T-helper 22 cell (primary cell): ENCODE data around the gene TBC1D10A.
A peak's percentile ranks its signal among the peaks of the same experiment; 100 is the strongest.

Source experiments
- DNase-seq: peaks from one replicate; pipeline ENCODE4 v3.0.0-alpha.2; 2020; ENCODE audit warnings: low read depth

TBC1D10A gene

DNA sequence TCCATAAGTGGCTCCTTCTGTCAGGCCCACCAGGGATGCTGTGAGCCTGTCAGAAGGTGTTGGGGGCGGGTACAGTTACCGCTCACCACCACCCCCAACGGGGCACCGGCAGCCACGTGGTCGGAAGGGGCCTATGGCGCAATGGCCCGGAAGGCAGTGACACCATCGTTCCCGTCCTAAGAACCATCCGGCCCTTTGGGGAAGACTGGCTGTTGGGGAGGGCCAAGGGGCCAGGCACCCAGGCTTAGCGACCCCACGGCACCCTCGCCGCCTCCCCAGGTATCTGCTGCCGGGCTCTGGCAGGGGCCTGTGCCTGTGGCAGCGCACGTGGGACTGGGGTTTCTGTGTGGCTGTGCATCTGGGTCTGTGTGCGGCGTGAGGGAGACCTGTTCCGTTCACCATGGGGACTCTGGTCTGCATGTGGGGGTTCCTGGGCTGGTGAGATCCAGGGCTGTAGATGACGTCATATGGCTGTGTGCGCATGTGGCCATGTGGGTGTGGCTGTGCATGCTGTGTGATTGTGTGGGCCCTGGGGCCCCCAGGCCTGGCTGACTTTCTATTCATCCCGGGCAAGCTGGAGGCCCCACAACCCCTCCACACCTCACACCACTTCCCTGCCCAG is 60.8 kb downstream of the TBC1D10A start:
- DNase-seq: peak; percentile 78

DNA sequence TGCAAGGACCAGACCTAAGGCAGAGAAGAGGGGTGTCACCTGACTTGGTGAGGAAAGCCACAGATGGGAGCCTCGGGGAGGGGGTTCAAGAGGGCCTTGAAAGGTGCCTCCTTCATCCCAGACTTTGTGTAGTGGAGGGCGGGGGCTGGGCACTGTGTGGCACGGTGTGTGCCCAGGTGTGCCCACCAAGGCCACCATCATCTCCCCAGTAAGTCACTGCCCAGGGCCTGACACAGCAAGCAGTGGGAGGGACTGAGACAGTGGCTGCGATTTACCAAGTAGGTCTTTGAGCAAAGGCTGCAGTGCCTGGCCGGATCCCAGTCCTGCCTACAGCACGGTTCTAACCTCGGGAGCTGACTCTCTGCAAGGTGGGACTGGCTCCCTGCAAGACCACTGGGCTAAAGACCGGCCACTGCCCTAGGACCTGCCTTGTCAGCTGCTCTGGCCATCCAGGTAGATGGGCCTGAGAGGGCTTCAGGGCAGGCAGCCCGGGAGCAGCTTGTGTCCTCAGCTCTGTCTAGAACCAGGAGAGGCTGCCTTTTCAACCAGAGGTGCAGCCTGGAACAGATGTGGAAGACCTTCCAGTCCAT is 61.5 kb downstream of the TBC1D10A start:
- no peak for DNase-seq

- DNase-seq: no peak
These were observed 62.9 kb downstream of the TBC1D10A start for GRCh38 chr22:30263883-30264282.

DNA sequence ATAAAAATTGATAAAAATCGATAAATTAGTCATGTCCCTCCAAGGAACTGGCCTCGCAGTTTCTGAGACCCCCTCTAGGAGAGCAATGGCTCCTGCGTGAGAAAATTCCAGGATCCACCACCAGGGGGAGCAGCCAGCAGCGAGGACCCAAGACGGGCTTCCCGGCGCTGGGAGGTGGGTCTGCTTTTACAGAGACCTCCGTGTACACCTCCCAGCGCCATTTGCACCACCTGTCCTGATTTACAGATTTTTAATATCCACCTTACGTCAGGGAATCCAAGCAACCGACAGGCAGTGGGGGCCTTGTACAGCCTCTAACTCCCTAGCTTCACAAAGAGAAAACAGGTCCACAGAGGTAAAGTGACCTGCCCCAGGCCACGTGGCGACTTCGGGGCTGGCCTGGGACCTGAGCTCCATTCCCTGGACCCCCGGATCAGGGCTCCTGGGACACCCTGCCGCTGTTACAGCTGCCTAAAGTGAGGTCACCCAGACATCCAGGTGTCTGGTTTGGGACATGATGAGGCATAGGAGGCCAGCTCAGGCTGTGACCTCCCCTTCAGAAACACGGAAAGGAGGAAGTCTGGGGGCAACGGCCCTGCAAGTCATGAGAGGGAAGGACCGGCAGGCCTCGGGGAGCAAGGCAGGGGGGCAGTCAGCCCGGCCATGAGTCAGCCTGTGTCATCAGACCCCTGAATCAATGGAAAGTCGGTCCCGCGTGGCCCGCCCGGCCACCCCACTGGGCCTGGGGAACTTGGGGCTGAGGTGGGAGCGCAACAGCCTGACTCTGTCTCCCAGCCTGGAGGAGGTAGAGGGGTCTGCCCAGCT is 63.6 kb downstream of the TBC1D10A start:
- DNase-seq: peak; percentile 48

DNA sequence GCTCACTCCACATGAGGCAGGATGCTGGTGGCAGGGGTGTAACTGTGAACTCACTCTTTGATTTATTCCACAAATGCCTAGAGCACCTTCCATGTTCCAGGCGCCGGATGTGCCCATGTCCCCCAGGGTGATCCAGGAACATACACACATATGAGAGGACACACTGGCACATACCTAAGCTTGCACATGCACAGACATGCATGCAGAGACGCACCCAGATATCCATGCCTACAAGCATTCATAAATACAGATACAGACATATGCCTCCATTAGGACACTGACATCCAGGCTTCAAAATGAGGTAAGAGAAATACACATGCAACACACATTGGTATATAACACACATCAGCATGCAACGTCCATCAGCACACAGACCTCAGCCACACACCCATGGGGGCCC is 64.6 kb downstream of the TBC1D10A start:
- no peak for DNase-seq

GRCh38 chr22:30261134-30261533 is 65.6 kb downstream of the TBC1D10A start:
- DNase-seq: no peak

- DNase-seq: no peak
These were observed 66.1 kb downstream of the TBC1D10A start for GRCh38 chr22:30260682-30261081.

- DNase-seq: no peak
These were observed 66.5 kb downstream of the TBC1D10A start for GRCh38 chr22:30260276-30260675.

DNA sequence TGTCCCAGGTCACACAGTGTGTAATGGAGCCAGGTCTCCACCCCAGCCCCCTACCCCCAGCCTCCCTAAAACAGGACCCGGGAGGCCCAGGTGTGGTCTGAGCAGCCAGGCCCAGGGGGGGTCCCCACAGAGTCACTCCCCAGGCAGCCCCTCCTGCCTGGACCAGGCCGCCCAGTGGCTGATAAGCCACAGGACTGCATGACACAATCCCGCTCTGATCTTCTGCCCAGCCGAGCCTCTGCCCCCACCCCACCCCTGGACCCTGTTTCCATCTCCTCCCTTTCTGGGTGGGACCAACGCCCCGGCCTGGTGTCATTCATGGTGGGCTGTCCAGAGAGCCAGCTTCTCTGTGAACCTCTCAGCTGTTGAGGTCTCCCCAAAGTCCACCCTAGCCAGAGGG is 72.4 kb downstream of the TBC1D10A start:
- DNase-seq: no peak

DNA sequence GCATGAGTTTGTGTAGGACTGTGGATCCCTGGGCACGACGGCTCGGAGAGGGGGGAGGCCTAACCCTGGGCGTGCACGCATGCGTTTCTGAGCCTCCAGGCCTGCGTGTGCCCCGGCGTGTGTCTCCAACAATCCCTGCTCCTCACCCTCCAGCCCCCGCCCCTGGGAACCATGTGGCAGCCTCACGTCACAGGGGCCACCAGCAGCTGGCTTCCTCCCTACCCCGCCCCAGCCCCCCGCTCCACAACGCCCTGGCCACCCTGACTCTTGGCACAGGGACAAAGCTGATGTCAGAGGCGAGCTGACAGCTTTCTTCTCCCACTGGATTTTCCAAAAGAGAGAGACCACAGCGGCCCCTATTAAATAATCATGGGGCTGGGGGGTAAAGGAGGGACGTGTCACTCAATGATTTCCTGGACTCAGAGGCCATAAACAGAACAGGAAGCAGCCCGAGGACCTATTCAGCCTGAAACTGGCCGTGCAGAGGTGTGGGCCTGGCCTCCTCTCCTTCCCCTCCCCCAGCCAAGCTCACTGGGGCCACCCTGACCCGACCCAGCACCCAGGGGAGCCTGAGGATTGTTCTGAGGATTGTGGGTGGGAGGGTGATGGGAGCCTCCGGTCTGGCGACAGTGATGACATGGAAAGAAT is 73.4 kb downstream of the TBC1D10A start:
- no peak for DNase-seq

DNA sequence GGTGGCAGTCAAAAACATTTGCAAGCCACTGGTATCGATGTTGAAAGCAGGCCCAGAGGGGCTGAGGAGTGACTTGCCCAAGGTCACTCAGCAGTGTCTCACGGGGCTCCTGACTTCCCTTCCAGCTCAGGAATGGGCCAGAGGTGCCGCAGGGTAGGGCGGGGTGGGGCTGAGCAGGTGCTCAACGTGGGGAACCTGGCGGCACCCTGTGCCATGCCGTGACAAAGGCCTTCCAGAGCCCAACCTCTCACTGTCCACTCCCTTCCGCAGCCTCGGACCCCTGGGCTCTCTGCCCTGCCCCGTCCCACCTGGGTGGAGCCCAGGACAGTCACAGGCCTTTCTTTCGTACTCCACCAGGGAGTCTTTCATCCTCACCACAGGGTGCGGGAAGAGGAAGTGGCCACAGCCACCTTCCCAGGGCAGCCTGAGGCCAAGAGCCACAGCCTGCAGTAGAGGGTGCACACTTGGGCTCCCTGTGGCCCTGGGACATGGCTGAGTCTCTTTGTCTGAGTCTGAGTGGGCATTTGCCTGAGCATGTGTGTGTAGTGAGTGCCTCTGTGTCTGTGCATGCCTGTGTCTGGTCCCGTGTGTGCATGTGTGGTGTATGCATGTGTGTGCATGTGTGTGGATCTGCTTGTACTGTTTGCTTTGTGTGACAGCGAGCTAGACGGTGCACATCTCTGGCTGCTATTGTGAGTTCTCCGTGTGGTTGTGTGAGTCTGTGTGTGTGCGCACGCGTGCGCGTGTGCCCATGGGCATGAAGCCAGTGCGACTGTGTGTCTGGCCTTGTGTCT is 74.1 kb downstream of the TBC1D10A start:
- DNase-seq: no peak

- DNase-seq: no peak
These were observed 75.0 kb downstream of the TBC1D10A start for GRCh38 chr22:30251711-30252110.

- DNase-seq: no peak
These were observed 76.0 kb downstream of the TBC1D10A start for GRCh38 chr22:30250661-30251267.

GRCh38 chr22:30250039-30250565 is 76.6 kb downstream of the TBC1D10A start:
- DNase-seq: no peak

DNA sequence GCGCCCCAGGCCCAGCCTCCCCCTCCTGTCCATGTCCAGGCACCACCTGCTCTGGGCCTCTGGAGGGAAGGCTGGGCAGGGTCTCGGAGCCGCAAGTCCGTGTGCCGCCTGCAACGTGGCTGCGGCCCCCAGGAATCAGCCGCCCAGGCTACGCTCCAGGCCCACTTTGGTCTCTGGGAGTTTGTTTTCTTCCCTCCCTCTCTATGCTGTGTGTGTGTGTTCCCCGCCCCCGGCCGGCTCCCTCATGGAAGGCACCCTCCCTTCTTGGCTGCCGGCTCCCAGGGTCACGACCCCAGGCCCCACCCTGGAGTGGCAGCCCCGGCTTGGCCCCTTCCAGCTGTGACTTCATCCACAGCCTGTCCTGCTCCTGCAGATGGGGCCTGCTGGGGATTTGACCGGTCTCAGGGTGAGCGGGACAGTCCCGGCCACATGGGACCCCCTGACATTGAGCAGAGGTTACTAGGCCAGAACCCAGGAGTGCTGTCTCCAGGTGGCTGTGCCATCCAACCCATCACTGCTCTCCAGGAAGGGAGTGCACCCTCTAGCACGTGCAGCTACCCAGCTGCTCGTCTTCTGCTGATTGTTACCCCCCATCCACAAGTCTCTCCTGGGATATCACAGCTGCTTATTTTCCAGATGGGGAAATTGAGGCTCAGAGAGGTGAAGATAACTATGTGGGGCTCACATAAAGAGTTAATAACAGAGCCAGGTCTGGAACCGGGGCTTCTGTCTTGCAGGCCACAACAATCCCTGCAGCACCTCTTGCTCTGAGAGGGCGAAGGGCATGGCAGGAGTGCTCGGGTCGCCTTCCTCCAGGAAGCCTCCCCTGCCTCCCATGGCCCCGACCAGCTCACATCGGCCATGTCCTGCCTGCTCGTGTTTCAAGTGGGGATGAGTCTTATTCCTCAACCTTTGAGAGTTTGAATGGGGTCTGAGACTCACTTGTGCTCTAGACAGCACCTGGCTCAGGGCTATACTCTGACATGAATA is 77.4 kb downstream of the TBC1D10A start:
- no peak for DNase-seq

DNA sequence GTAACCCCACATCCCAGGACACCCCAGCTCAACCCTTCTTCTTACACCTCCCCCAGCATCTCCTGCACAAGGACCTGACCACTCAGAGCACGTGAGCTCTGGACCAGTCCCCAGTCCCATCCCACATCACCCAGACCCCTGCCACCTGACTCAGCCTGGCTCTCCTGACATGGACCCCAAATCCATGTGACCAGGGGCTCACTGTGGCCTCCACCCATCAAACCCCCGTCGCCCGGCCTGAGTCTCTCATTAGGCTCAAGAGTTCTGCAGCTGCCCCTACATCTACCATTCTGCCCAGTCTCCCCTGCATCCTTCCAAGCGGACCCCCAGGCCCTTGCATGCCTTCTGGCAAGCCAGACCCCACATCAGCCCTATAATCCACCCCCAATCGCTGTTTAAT is 78.3 kb downstream of the TBC1D10A start:
- no peak for DNase-seq

DNA sequence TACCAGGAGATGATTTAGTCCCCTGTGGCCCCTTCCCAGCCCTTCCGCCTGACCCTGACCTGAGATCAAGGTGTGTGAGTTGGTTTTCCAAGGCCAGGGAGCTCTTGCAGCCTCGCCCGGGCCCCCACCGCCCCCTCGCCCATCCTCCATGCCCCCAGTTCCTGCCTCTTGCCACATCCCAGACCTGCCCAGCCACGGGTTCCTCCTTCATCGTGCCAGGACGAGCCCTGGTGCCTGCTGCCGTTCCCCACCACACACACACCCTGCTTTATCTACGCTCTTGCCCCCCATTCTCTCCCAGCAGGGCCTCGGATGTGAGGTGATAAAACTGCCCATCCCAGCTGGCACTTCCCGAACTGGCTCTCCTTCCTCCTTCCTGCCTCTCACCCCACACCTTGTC is 78.8 kb downstream of the TBC1D10A start:
- DNase-seq: no peak

DNA sequence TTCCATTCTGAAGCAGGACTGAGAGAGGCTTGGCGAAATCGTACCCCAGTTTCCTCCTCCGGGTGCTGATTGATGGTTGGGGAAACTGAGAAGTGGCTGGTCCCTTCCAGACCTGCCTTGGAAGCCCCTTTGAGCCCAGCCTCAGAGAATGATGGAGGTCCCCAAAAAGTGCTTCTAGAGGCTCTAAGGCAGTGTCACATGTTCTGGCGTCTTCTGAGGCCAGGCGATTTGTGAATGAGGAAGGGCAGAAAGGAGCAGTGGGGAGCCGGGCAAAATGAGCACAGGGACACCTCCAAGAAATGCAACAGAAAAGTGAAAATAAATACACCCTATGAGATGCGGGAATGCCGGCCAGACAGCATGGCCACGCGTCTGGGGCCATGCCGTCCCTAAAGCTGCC is 79.2 kb downstream of the TBC1D10A start:
- no peak for DNase-seq

GRCh38 chr22:30246814-30247376 is 79.8 kb downstream of the TBC1D10A start:
- no peak for DNase-seq
